Measurements from ENCODE around the gene BHMT. TPM values are rescaled to one million over a fixed set of nuclear protein-coding genes. Genes with fewer than 3 reads are reported as not detected.

BHMT gene
- total RNA-seq, 2 experiments from 2014 or later, result not detected

Other genes starting within 250 kb of the BHMT start
- gene ARSB, start 126.5 kb upstream of the BHMT start, total RNA-seq, result 10 to 100 TPM; 10.3 TPM
- not detected for gene DMGDH, start 42.1 kb upstream of the BHMT start, total RNA-seq
- gene BHMT2, start 42.0 kb upstream of the BHMT start, total RNA-seq, result not detected
- 1 to 10 TPM; 2.1 TPM for gene JMY, start 124.3 kb downstream of the BHMT start, total RNA-seq

Data from activated CD8-positive, alpha-beta T cell treated with anti-CD3 and anti-CD28 coated beads, Interleukin-2, amount 10 ng/mL, durations not matched to agents 7 days and 5 days (primary cell).